H9 (cell line): ENCODE results near the gene SCP2. TPM values are rescaled to one million over a fixed set of nuclear protein-coding genes. Genes with fewer than 3 reads are reported as not detected.

Source experiments
- DNase-seq: peaks from one replicate; pipeline ENCODE4 v3.0.0-alpha.2; 2017
- H2AFZ ChIP-seq: one replicate; pipeline ENCODE4 v1.6.1; 2013; ENCODE audit warnings: mild to moderate bottlenecking, low read length, control low read depth, moderate library complexity
- H2AK5ac ChIP-seq: 2 replicates; pipeline ENCODE4 v1.6.1; 2013; ENCODE audit warnings: low read length, control low read depth, mixed read lengths; ENCODE audit not compliant: insufficient read length
- H2BK120ac ChIP-seq: one replicate; pipeline ENCODE4 v1.6.1; 2013; ENCODE audit warnings: low read depth, mild to moderate bottlenecking, low read length, control low read depth, inconsistent platforms; ENCODE audit not compliant: poor library complexity, severe bottlenecking
- H2BK12ac ChIP-seq: 2 replicates; pipeline ENCODE4 v1.6.1; 2013; ENCODE audit warnings: low read length, control low read depth, mixed read lengths, low read depth; ENCODE audit not compliant: insufficient read length
- H2BK15ac ChIP-seq: 2 replicates; pipeline ENCODE4 v1.6.1; 2013; ENCODE audit warnings: low read depth, low read length, control low read depth
- H2BK20ac ChIP-seq: one replicate; pipeline ENCODE4 v1.6.1; 2013; ENCODE audit warnings: low read depth, mild to moderate bottlenecking, low read length, control low read depth, inconsistent platforms; ENCODE audit not compliant: poor library complexity, severe bottlenecking
- H2BK5ac ChIP-seq: 2 replicates; pipeline ENCODE4 v1.6.1; 2013; ENCODE audit warnings: low read length, control low read depth, mixed read lengths; ENCODE audit not compliant: insufficient read length
- H3K14ac ChIP-seq: 2 replicates; pipeline ENCODE4 v1.6.1; 2013; ENCODE audit warnings: low read length, control low read depth; ENCODE audit not compliant: insufficient read depth
- H3K18ac ChIP-seq: 2 replicates; pipeline ENCODE4 v1.6.1; 2013; ENCODE audit warnings: low read depth, mild to moderate bottlenecking, mixed read lengths, low read length, control low read depth; ENCODE audit not compliant: insufficient read length
- H3K23ac ChIP-seq: 2 replicates; pipeline ENCODE4 v1.6.1; 2013; ENCODE audit warnings: low read length, control low read depth, mixed read lengths, low read depth; ENCODE audit not compliant: insufficient read length
- H3K23me2 ChIP-seq: 2 replicates; pipeline ENCODE4 v1.6.1; 2013; ENCODE audit warnings: low read depth, mild to moderate bottlenecking, mixed read lengths, low read length, control low read depth; ENCODE audit not compliant: insufficient read length, poor library complexity, severe bottlenecking
- H3K27ac ChIP-seq: 2 replicates; pipeline ENCODE4 v1.5.1; 2013; ENCODE audit warnings: low read length, control low read depth, mixed read lengths, low read depth; ENCODE audit not compliant: insufficient read length
- H3K27me3 ChIP-seq: 2 replicates; pipeline ENCODE4 v1.6.1; 2013; ENCODE audit warnings: low read length, control low read depth, inconsistent platforms; ENCODE audit not compliant: insufficient read depth
- H3K4ac ChIP-seq: 2 replicates; pipeline ENCODE4 v1.6.1; 2013; ENCODE audit warnings: low read depth, mild to moderate bottlenecking, control low read depth, inconsistent platforms, low read length, moderate library complexity
- H3K4me1 ChIP-seq: 2 replicates; pipeline ENCODE4 v1.6.1; 2013; ENCODE audit warnings: low read length, control low read depth, inconsistent platforms; ENCODE audit not compliant: insufficient read depth
- H3K4me2 ChIP-seq: 2 replicates; pipeline ENCODE4 v1.6.1; 2013; ENCODE audit warnings: low read length, control low read depth, mixed read lengths; ENCODE audit not compliant: insufficient read length, insufficient read depth
- H3K56ac ChIP-seq: 2 replicates; pipeline ENCODE4 v1.6.1; 2013; ENCODE audit warnings: low read depth, mild to moderate bottlenecking, mixed read lengths, low read length, control low read depth; ENCODE audit not compliant: insufficient read length
- H3K79me1 ChIP-seq: 2 replicates; pipeline ENCODE4 v1.6.1; 2013; ENCODE audit warnings: low read depth, mild to moderate bottlenecking, moderate library complexity, low read length, control low read depth, inconsistent platforms; ENCODE audit not compliant: insufficient read depth, poor library complexity, severe bottlenecking
- H3K79me2 ChIP-seq: 2 replicates; pipeline ENCODE4 v1.6.1; 2013; ENCODE audit warnings: low read length, control low read depth, inconsistent platforms; ENCODE audit not compliant: insufficient read depth
- H3K9ac ChIP-seq: 2 replicates; pipeline ENCODE4 v1.6.1; 2013; ENCODE audit warnings: low read length, control low read depth, mixed read lengths; ENCODE audit not compliant: insufficient read length; ENCODE audit errors: extremely low read depth
- H3K9me3 ChIP-seq: one replicate; pipeline ENCODE4 v1.6.1; 2013; ENCODE audit warnings: low read depth, low read length, inconsistent platforms; ENCODE audit not compliant: control insufficient read depth
- H3T11ph ChIP-seq: one replicate; pipeline ENCODE4 v1.6.1; 2013; ENCODE audit warnings: mild to moderate bottlenecking, low read length, control low read depth, inconsistent platforms
- H4K20me1 ChIP-seq: one replicate; pipeline ENCODE4 v1.6.1; 2013; ENCODE audit not compliant: control insufficient read depth, insufficient read length, insufficient read depth
- H4K5ac ChIP-seq: 2 replicates; pipeline ENCODE4 v1.6.1; 2013; ENCODE audit warnings: low read depth, mild to moderate bottlenecking, mixed read lengths, low read length, control low read depth; ENCODE audit not compliant: insufficient read length
- H4K8ac ChIP-seq: replicated peaks from 2 replicates; pipeline ENCODE4 v1.6.1; 2013; ENCODE audit warnings: low read length, control low read depth, mixed read lengths, low read depth; ENCODE audit not compliant: insufficient read length
- H4K91ac ChIP-seq: 2 replicates; pipeline ENCODE4 v1.6.1; 2013; ENCODE audit warnings: low read depth, mild to moderate bottlenecking, moderate library complexity, mixed read lengths, low read length, control low read depth; ENCODE audit not compliant: insufficient read length
- H3K27ac Mint-ChIP-seq, 3 experiments: 2 replicates in 2 of 3; 3 replicates in 1 of 3; pipeline ENCODE4 v1.8.0; 2020 to 2021; ENCODE audit warnings: mixed read lengths in 3 of 3, mild to moderate bottlenecking in 1 of 3, moderate library complexity in 1 of 3
- H3K27me3 Mint-ChIP-seq: 2 replicates; pipeline ENCODE4 v1.8.0; 2021; ENCODE audit warnings: low read depth, mild to moderate bottlenecking, moderate library complexity, mixed read lengths
- H3K36me3 Mint-ChIP-seq, 3 experiments: 2 replicates in 2 of 3; 3 replicates in 1 of 3; pipeline ENCODE4 v1.8.0; 2020 to 2021; ENCODE audit warnings: low read depth in 3 of 3, mixed read lengths in 3 of 3; ENCODE audit not compliant: insufficient read depth in 1 of 3
- H3K4me1 Mint-ChIP-seq, 2 experiments: 2 replicates each; pipeline ENCODE4 v1.8.0; 2020; ENCODE audit warnings: mixed read lengths in 2 of 2
- H3K4me3 Mint-ChIP-seq, 2 experiments: 2 replicates in 1 of 2; 3 replicates in 1 of 2; pipeline ENCODE4 v1.8.0; 2020 to 2021; ENCODE audit warnings: mild to moderate bottlenecking in 2 of 2, mixed read lengths in 2 of 2, moderate library complexity in 1 of 2
- H3K9me3 Mint-ChIP-seq, 2 experiments: 2 replicates in 1 of 2; 3 replicates in 1 of 2; pipeline ENCODE4 v1.8.0; 2020; ENCODE audit warnings: mild to moderate bottlenecking in 2 of 2, mixed read lengths in 2 of 2, moderate library complexity in 1 of 2
- WGBS: extraction: QIAGEN DNeasy Blood & Tissue Kit; methylation state at CpG from one replicate; pipeline ENCODE4 v1.1.7; 2013; ENCODE audit warnings: missing lambda C conversion rate, low lambda C conversion rate, mixed read lengths; ENCODE audit not compliant: insufficient read length; ENCODE audit errors: extremely low coverage; 5-methylcytosine and 5-hydroxymethylcytosine counted together
- total RNA-seq: library from RNA; stranded (reverse); gene quantifications from 2 replicates; pipeline ENCODE4 v1.2.1, GENCODE V29; 2021
- TF ChIP-seq, protein P1 (sequence below): fragments of 200-600 bp; sonication (generic); conservative IDR thresholded peaks from 3 replicates; pipeline ENCODE4 v1.8.0; 2021; ENCODE audit warnings: antibody characterized with exemption, mild to moderate bottlenecking

Gene SCP2
- total RNA-seq, 1 experiment from 2014 or later, result 48.8 TPM

DNA sequence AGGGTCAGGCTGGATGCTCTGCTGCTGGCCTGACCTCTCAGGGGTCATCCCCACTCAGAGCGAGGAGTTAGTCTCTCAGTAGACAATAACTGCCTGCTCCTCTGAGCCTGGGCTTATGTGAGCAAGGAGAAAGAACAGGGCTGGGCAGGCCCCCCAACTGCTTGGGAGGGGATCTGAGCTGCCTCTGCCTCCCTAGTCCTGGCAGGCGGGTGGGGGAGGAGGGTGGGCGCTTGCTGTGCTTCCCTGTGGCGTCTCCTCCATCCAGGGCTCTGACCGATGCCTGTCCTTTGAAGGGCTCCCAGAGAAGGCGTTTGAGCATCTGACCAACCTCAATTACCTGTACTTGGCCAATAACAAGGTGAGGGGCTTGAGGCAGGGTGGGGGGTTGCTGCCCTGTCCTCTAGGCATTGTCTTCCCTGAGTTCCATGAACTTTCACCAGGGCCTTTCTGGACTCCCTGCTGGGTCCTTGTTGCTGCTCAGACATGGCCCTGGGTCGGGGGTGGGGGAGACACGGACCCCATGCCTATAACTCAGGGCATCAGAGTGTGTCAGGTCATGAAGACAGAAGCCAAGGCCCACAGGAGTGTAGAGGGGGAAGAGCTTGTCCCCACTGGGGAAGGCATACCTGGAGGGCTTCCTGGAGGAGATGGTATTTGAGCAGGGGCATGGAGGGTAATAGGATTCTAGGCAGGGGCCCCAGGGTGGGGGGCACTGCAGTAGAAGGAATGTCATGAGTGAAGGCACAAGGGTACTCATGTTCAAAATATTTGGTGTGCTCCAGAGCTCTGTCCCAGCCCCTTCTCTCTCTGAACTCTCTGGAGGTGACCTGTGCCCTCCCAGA is 147.5 kb downstream of the SCP2 start:
- Histone ChIP-seq H2BK20ac (no peak overlapping the region), H3K79me1 (no peaks in the 10 kb centered on the region), H4K91ac (no peak overlapping the region), H2BK5ac (no peak overlapping the region), H3K27me3 (no peaks in the 10 kb centered on the region), H2BK120ac (no peak overlapping the region), H3K4me2 (no peak overlapping the region), H3K27ac (no peak overlapping the region), H3K56ac (no peak overlapping the region), H3K79me2 (no peaks in the 10 kb centered on the region), H3K23ac (no peak overlapping the region), H4K8ac (no peak overlapping the region), H3K4me1 (no peaks in the 10 kb centered on the region), H4K5ac (no peak overlapping the region), H3K4ac (no peak overlapping the region), H3K23me2 (peaks cover 3% of the 10 kb centered on the region), H2BK12ac (no peak overlapping the region), H3K18ac (no peak overlapping the region), H3T11ph (no peak overlapping the region), H3K9ac (no peak overlapping the region), H3K14ac (no peak overlapping the region), H3K9me3 (no peaks in the 10 kb centered on the region), H2BK15ac (no peak overlapping the region), H2AK5ac (no peak overlapping the region), H4K20me1 (no peaks in the 10 kb centered on the region), H2AFZ (no peak overlapping the region)
- H3K36me3 Mint-ChIP-seq, result no peaks in the 10 kb centered on the region
- peaks cover 0 to 9% of the 10 kb centered on the region in 2 experiments; a peak in 1 of 4 replicates for H3K4me1 Mint-ChIP-seq
- TF ChIP-seq, protein P1, sequence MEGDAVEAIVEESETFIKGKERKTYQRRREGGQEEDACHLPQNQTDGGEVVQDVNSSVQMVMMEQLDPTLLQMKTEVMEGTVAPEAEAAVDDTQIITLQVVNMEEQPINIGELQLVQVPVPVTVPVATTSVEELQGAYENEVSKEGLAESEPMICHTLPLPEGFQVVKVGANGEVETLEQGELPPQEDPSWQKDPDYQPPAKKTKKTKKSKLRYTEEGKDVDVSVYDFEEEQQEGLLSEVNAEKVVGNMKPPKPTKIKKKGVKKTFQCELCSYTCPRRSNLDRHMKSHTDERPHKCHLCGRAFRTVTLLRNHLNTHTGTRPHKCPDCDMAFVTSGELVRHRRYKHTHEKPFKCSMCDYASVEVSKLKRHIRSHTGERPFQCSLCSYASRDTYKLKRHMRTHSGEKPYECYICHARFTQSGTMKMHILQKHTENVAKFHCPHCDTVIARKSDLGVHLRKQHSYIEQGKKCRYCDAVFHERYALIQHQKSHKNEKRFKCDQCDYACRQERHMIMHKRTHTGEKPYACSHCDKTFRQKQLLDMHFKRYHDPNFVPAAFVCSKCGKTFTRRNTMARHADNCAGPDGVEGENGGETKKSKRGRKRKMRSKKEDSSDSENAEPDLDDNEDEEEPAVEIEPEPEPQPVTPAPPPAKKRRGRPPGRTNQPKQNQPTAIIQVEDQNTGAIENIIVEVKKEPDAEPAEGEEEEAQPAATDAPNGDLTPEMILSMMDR, result no peak
- no peak overlapping the region; a peak in 1 of 7 replicates for H3K27ac Mint-ChIP-seq
- H3K27me3 Mint-ChIP-seq, result no peaks in the 10 kb centered on the region; the same call in none of the 2 replicates
- no peak overlapping the region for H3K4me3 Mint-ChIP-seq
- H3K9me3 Mint-ChIP-seq, result no peaks in the 10 kb centered on the region
- no CpG with 5 or more reads among the region's 8 CpGs for WGBS
- DNase-seq, result peak; percentile 12
